ENCODE data around the gene P2RX3.

P2RX3 gene

GRCh38 chr11:57410287-57410686, 72.1 kb downstream of the P2RX3 start:
- Histone ChIP-seq H3K27ac (no peak overlapping the region), H3K36me3 (peaks cover 72% of the 10 kb centered on the region)

GRCh38 chr11:57413681-57414080, 75.5 kb downstream of the P2RX3 start:
- no peaks in the 10 kb centered on the region for H3K27me3 ChIP-seq
- peaks cover 89% of the 10 kb centered on the region for H3K36me3 ChIP-seq
- no peak overlapping the region for H3K27ac ChIP-seq
- no peaks in the 10 kb centered on the region for H3K4me1 ChIP-seq (ENCODE audit: control insufficient read depth in 1 of 2, insufficient read depth in 1 of 2, low read depth in 1 of 2, low read length in 1 of 2)
- no peaks in the 10 kb centered on the region for H3K9me3 ChIP-seq
- no peak overlapping the region for H3K4me3 ChIP-seq (ENCODE audit: low read depth in 1 of 2, low read length in 1 of 2)
- TF ChIP-seq CTCF (IDR thresholded peaks at IDR 0.05): no peak

More at GRCh38 chr11:57410287-57410686, 72.1 kb downstream of the P2RX3 start:
- H3K4me1 ChIP-seq (ENCODE audit: control insufficient read depth in 1 of 2, insufficient read depth in 1 of 2, low read depth in 1 of 2, low read length in 1 of 2): peaks cover 6 to 10% of the 10 kb centered on the region in 2 experiments
- H3K4me3 ChIP-seq (ENCODE audit: low read depth in 1 of 2, low read length in 1 of 2): no peak overlapping the region
- H3K27me3 ChIP-seq: no peaks in the 10 kb centered on the region
- no peak for TF ChIP-seq CTCF (IDR thresholded peaks at IDR 0.05)
- no peaks in the 10 kb centered on the region for H3K9me3 ChIP-seq

GRCh38 chr11:57414612-57415212, 76.6 kb downstream of the P2RX3 start:
- no peak for TF ChIP-seq CTCF (IDR thresholded peaks at IDR 0.05)
- no peak overlapping the region for H3K4me3 ChIP-seq (ENCODE audit: low read depth in 1 of 2, low read length in 1 of 2)
- no peaks in the 10 kb centered on the region for H3K27me3 ChIP-seq
- H3K27ac ChIP-seq: no peak overlapping the region
- peaks cover 87% of the 10 kb centered on the region for H3K36me3 ChIP-seq
- no peaks in the 10 kb centered on the region for H3K4me1 ChIP-seq (ENCODE audit: control insufficient read depth in 1 of 2, insufficient read depth in 1 of 2, low read depth in 1 of 2, low read length in 1 of 2)
- no peaks in the 10 kb centered on the region for H3K9me3 ChIP-seq

GRCh38 chr11:57416436-57416835, 78.3 kb downstream of the P2RX3 start:
- peaks cover 91% of the 10 kb centered on the region for H3K36me3 ChIP-seq
- no peak overlapping the region for H3K27ac ChIP-seq

GRCh38 chr11:57417056-57417455, 78.9 kb downstream of the P2RX3 start:
- no peak overlapping the region for H3K4me3 ChIP-seq (ENCODE audit: low read depth in 1 of 2, low read length in 1 of 2)
- H3K4me1 ChIP-seq (ENCODE audit: control insufficient read depth in 1 of 2, insufficient read depth in 1 of 2, low read depth in 1 of 2, low read length in 1 of 2): no peaks in the 10 kb centered on the region
- TF ChIP-seq CTCF (IDR thresholded peaks at IDR 0.05): no peak
- H3K27me3 ChIP-seq: no peaks in the 10 kb centered on the region
- no peaks in the 10 kb centered on the region for H3K9me3 ChIP-seq
- no peak overlapping the region for H3K27ac ChIP-seq
- H3K36me3 ChIP-seq: peaks cover 94% of the 10 kb centered on the region

More at GRCh38 chr11:57416436-57416835, 78.3 kb downstream of the P2RX3 start:
- no peaks in the 10 kb centered on the region for H3K27me3 ChIP-seq
- H3K9me3 ChIP-seq: no peaks in the 10 kb centered on the region
- H3K4me1 ChIP-seq (ENCODE audit: control insufficient read depth in 1 of 2, insufficient read depth in 1 of 2, low read depth in 1 of 2, low read length in 1 of 2): no peaks in the 10 kb centered on the region
- TF ChIP-seq CTCF (IDR thresholded peaks at IDR 0.05): no peak
- H3K4me3 ChIP-seq (ENCODE audit: low read depth in 1 of 2, low read length in 1 of 2): no peak overlapping the region
